HG03457 (cell line): ENCODE results near the gene DNAJC15.
A peak's percentile ranks its signal among the peaks of the same experiment; 100 is the strongest.
"Not testable (repeated sequence)": the region's sequence is repeated elsewhere in the genome, so short reads cannot be mapped to it uniquely, and the experiment has no call there.

ENCODE experiments used
- ATAC-seq: cut with Tn5 transposase; IDR thresholded peaks from one replicate; pipeline ENCODE4 v1.9.1; 2021; ENCODE audit warnings: moderate number of reproducible peaks; ENCODE audit not compliant: unreplicated experiment

DNAJC15 gene

GRCh38 chr13:43042410-43042921, 19.1 kb downstream of the DNAJC15 start:
- no peak for ATAC-seq

GRCh38 chr13:43044720-43045301, 21.4 kb downstream of the DNAJC15 start:
- no peak for ATAC-seq

DNA sequence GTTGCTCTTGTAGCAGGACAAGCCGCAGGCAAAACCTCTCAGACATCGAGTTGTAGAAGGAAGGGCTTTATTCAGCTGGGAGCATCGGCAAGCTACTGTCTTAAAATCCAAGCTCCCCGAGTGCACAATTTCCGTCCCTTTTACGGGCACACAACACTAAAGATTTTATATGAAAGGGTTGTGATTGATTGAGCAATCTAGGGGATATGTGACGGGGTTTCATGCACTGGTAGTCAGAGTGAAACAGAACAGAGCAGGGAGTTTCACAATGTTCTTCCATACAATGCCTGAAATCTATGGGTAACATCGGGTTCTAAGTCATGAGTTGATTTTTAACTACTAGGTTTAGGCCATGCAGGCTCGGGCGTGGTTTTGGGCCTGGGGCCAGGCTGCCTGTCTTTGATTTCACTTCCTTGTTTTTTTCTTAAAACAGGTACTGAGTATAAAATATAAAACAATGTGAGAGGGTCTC, 22.0 kb downstream of the DNAJC15 start:
- ATAC-seq, result not testable (repeated sequence)

GRCh38 chr13:43046259-43046658, 22.9 kb downstream of the DNAJC15 start:
- no peak for ATAC-seq

DNA sequence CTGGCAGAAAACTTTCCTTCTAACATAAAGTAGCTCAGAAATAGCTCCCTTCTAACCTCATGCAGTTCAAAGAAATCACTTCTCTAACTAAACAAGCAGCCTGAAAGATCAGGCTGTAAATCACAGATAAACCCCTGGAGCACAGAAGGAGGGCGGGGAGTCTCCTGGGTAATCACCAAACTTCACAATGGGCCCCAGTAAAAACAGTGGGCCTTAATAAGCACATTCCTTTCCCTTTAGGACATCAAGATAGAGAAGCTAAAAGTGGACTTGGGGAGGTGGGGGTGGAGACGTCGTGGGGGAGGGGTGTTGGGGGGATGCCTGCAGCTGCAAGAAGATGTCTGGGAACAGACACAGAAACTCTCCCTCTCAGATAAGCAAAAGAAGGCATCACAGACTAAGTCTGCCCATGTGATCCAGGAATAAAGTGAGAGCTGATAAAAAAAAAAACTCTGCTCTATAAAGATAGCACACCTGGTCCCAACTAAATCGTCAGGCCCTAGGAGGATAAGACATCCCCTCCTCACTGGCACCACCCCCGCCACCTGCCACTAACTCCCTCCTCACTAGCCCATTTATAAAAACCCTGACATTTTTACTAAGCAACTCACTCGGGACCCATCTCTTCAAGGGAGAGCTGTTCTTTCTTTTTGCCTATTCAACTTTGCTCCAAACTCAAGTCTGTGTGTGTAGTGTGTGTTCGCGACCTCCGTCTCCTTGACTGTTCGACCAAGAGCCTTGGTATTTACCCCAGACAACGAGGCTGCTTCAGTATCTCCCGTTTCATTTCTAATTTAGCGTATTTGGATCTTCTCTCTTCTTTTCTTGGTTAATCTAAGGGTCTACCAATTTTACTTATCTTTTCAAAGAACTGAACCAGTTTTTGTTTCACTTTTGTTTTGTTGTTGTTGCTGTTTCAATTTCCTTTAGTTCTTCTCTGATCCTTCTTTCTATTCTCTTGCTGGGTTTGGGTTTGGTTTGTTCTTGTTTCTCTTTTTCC, 31.7 kb downstream of the DNAJC15 start:
- no peak for ATAC-seq

DNA sequence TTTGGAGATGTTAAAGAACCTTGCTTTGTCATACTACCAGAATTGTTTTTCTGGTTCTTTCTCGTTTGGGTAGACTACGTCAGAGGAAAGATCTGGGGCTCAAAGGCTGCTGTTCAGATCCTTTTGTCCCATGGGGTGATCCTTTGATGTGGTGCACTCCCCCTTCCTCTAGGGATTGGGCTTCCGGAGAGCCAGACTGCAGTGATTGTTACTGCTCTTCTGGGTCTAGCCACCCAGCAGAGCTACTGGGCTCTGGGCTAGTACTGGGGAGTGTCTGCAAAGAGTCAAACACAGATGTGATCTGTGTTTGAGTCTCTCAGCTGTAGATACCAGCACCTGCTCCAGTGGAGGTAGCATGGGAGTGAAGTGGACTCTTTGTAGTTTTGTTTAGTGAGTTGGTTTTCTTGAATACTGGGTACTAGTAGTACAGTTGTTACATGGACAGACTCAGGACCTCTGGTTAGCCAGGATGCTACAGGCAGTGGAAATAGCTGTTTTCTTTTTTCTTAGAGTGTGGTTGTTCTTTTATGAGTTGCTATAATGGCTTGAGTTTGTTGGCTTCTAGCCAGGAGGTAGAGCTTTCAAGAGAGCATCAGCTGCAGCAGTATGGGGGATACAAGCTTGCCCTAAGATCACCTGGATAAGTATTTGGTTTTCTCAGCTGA, 34.4 kb downstream of the DNAJC15 start:
- no peak for ATAC-seq

- no peak for ATAC-seq
Measured at GRCh38 chr13:43058318-43058674, 34.9 kb downstream of the DNAJC15 start.

DNA sequence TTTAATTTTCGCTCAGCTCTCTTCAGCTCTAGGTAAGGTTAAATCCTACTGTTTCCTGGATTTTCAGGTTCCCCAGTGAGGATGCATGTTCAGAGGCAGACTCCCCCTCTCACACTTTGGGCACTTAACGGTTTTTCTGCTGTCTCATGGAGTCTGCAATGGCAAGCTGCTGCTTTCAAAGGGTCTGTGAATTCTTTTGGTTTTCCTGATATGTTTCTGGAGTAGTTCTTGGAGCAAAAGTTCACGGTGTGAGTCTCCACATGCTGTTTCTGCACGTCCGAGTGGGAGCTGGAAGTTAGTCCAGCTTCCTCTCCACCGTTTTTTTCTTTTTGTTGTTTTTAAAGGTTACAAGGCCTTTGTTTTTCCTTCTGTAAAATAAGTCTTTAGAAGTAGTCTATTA, 35.4 kb downstream of the DNAJC15 start:
- no peak for ATAC-seq

- ATAC-seq, result not testable (repeated sequence)
Measured at GRCh38 chr13:43059779-43060178, 36.4 kb downstream of the DNAJC15 start.

- not testable (repeated sequence) for ATAC-seq
Measured at GRCh38 chr13:43060806-43061205, 37.4 kb downstream of the DNAJC15 start.

- no peak for ATAC-seq
Measured at GRCh38 chr13:43061496-43062280, 38.3 kb downstream of the DNAJC15 start.

- no peak for ATAC-seq
Measured at GRCh38 chr13:43071824-43072223, 48.4 kb downstream of the DNAJC15 start.

DNA sequence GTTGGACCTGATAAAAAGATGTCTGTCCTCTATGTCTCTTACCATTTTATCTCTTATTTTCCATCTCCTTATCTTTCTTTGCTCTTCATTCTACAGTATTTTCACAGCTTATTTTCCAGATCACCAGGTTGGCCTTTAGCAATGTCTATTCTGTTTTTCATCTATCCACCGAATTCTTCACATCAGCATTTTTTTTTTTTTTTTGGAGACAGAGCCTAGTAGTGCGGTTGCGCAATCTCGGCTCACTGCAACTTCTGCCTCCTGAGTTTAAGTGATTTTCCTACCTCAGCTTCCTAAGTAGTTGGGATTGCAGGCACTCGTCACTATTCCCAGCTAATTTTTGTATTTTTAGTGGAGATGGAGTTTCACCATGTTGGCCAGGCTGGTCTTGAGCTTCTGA, 49.0 kb downstream of the DNAJC15 start:
- ATAC-seq, result no peak

DNA sequence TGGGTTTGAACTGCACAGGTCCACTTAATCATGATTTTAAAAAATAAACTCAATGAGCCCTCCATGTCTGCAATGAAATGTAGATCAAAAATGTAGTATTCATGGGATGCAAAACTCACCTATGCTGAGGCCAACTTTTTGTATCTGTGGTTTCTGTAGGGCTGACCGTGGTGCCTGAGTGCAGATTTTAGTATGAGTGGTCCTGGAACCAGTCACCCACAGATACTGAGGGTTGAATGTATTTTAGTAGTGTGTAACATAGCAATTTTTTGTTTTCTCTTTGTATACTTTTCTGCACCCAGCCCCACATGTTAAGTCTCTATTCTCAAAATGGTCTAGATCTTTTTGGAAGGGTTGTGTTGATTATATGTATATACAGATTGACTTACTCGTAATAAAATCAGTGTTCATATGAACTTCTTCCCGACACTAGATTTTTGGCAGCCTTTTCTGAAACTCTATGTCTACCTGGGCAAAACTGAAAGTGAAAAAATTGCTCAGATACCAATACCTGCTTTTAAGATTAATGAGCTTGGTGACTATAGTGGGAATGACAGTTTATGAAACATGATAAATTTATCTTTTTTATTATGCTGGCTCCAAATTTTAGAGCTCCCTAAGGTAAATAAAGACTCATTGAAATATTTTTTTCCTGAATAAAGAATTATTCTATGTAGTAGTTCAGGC, 51.6 kb downstream of the DNAJC15 start:
- peak; percentile 61 for ATAC-seq

GRCh38 chr13:43075511-43075902, 52.1 kb downstream of the DNAJC15 start:
- not testable (repeated sequence) for ATAC-seq

GRCh38 chr13:43077046-43077445, 53.7 kb downstream of the DNAJC15 start:
- ATAC-seq, result no peak

DNA sequence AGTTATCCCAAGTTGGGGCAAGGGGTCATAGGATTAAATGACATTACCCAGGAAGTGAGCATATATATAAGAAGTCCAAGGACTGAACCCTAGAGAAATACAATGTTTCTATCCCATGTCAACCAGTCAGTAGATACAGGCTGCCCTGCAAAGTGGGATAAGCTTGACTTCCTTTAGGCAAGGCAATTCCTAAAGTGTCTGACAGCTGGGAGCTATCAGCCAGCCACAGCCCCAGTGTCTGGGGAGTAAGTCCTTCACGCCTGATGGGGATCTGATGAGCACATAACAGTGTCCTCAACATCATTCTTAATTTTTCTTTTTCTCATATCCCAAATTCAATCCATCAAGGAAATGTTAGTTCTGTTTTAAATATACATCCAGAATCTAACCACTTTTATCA, 54.1 kb downstream of the DNAJC15 start:
- no peak for ATAC-seq

- ATAC-seq, result no peak
Measured at GRCh38 chr13:43077906-43078305, 54.5 kb downstream of the DNAJC15 start.

DNA sequence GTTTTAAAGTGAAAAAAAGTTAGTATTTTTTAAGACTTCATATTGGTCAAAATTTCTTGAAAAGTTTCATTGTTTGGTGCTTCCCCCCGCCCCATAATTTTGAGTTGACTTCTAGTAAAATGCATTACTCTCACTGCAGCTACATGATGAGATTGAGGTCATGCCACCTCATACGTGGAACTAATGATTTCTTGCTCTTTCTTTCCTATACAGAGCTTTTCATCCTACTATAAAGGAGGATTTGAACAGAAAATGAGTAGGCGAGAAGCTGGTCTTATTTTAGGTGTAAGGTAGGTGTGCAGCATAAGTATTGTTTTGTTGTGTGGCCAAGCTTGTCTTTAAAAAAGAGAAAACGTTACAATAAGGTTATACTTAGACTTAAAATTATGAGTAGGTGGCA, 55.0 kb downstream of the DNAJC15 start:
- ATAC-seq, result no peak

DNA sequence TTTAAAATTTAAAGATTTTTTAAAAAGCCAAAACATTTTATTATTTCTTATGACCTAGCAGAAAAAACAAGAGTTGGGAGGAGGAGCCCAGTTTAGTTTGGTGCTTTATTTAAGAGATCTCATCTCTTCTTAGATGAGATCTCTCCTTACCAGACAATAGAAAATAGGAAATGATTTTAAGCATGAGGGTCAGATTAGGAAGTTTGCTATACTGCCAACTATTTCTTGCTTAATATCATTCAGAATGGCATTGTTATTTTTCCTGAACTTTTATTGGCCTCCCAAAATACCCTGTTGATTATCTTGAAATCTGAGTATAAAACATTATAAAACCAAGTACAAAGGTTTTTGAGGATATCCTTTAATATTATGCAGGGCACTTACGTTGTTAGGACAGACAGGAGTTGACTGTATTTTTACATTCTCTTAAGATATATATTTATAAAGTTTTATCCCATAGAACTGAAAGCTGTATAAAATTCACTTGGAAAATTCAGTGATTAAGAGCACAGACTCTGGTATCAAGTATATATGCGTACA, 56.1 kb downstream of the DNAJC15 start:
- ATAC-seq, result no peak
